HepG2 (cell line): ENCODE data around the gene MAP3K1. TPM values are rescaled to one million over a fixed set of nuclear protein-coding genes. Genes with fewer than 3 reads are reported as not detected.

Experiments used
- ARNT ChIP-seq: fragments of 450-650 bp; IDR thresholded peaks from 2 replicates; pipeline ENCODE4 v1.6.1; 2017
- ATF2 ChIP-seq: sonication (generic); formaldehyde crosslinking; IDR thresholded peaks from 2 replicates; pipeline ENCODE4 v1.4.0; 2020; ENCODE audit warnings: missing genetic modification reagents
- ATF7-NPFF ChIP-seq: sonication (generic); formaldehyde crosslinking; IDR thresholded peaks from 2 replicates; pipeline ENCODE4 v1.8.1; 2023; ENCODE audit warnings: mild to moderate bottlenecking, low read depth, missing genetic modification reagents, moderate library complexity
- CENPX ChIP-seq: sonication (generic); formaldehyde crosslinking; IDR thresholded peaks from 2 replicates; pipeline ENCODE4 v1.9.0; 2021; ENCODE audit warnings: mild to moderate bottlenecking, missing genetic modification reagents, moderate library complexity
- CHCHD3 ChIP-seq: sonication (generic); formaldehyde crosslinking; IDR thresholded peaks from 2 replicates; pipeline ENCODE4 v1.8.0; 2022; ENCODE audit warnings: mild to moderate bottlenecking, missing genetic modification reagents, moderate library complexity
- KLF12 ChIP-seq: sonication (generic); formaldehyde crosslinking; IDR thresholded peaks from 2 replicates; pipeline ENCODE4 v1.4.0; 2020; ENCODE audit warnings: missing genetic modification reagents, borderline replicate concordance
- LRRFIP1 ChIP-seq: sonication (generic); formaldehyde crosslinking; conservative IDR thresholded peaks from 2 replicates; pipeline ENCODE4 v1.4.0; 2020; ENCODE audit warnings: missing genetic modification reagents
- PAF1 ChIP-seq: IDR thresholded peaks from 2 replicates; pipeline ENCODE4 v1.6.1; 2016; ENCODE audit warnings: missing genetic modification reagents, missing compliant biosample characterization
- PCBP2 ChIP-seq: fragments of 200-400 bp; formaldehyde crosslinking; optimal IDR thresholded peaks from 2 replicates; pipeline ENCODE3; 2018; ENCODE audit warnings: low read length, low read depth; ENCODE audit not compliant: poor library complexity, severe bottlenecking
- TCF7L2 ChIP-seq: IDR thresholded peaks from 2 replicates; pipeline ENCODE4 v1.6.1; 2011; ENCODE audit warnings: mild to moderate bottlenecking, low read depth, low read length, moderate library complexity
- TOE1 ChIP-seq: sonication (generic); formaldehyde crosslinking; IDR thresholded peaks from 2 replicates; pipeline ENCODE4 v1.4.0; 2020; ENCODE audit warnings: mild to moderate bottlenecking, missing genetic modification reagents
- ZNF318 ChIP-seq: sonication (generic); formaldehyde crosslinking; IDR thresholded peaks from 2 replicates; pipeline ENCODE4 v1.4.0; 2020; ENCODE audit warnings: mild to moderate bottlenecking, missing genetic modification reagents
- ZNF329 ChIP-seq: sonication (generic); formaldehyde crosslinking; IDR thresholded peaks from 2 replicates; pipeline ENCODE4 v1.9.0; 2021; ENCODE audit warnings: low read depth, mild to moderate bottlenecking, missing genetic modification reagents
- polyA plus RNA-seq, 8 experiments: library from polyadenylated mRNA; depleted of rRNA in 3 of 8; stranded (reverse) in 7 of 8; unstranded in 1 of 8; fragments of >200 nt; fragmentation: Illumina TruSeq in 4 of 8; extraction: Trizol in 4 of 8; gene quantifications; 2 replicates each; pipeline versions ENCODE4 v1.2.1 to v1.2.3, GENCODE V29; 2011 to 2016; ENCODE audit warnings: low read depth in 4 of 8, missing spikeins in 1 of 8, mixed read lengths in 1 of 8; ENCODE audit not compliant: insufficient read depth in 1 of 8
- total RNA-seq, 5 experiments: library from RNA; depleted of rRNA; stranded (reverse); fragments of >200 nt; fragmentation: Illumina TruSeq; extraction: Trizol; gene quantifications; 2 replicates each; pipeline ENCODE4 v1.2.3, GENCODE V29; 2016; ENCODE audit warnings: low read depth in 1 of 5

The MAP3K1 gene
- total and polyA plus RNA-seq, 2 of the 13 experiments (the other 11 are each of a cell fraction or from before 2014, with no cell fraction given): 16.4 to 30.3 TPM

DNA sequence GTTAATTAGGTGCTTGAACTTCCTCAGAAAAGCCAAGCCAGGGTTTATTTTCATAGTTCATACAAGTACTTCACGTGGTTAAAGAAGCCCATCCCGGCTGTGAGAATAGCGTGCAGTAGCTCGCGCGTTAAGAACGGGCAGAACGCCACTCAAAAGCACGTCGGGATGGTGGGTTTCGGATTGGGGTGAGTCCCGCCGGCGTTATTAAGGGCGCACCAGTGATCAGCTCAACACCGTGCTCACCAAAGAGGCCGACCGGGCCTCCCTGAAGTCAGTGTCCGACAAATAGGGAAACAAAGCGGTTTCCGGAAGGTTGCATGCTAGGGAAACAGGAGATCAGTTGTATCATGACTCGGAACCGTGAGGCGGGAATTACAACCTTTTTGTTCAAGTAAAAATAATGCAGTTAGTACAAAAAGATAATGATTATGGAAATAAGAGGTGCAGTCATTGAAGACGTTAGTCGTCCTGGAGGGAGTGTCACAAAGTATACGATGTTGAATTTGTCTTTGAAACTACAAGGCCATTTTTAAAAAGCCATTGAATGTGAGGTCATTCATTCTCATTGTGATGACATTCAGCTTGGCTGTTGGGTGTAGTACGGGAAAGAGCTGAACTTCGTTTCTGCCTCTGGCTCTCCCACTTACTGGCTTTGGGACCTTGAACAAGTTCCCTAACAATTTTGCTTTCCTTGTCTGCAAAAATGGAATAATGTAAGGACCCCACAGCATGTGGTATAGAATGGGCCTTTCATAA, 95.0 kb downstream of the MAP3K1 start (continued):
- TF ChIP-seq ATF2 (CRISPR knock-in tag): no peak
- no peak for TF ChIP-seq PCBP2
- TF ChIP-seq ARNT: no peak
- no peak for TF ChIP-seq KLF12
- no peak for TF ChIP-seq ZNF329 (CRISPR knock-in tag)
- TF ChIP-seq ZNF318 (CRISPR knock-in tag): no peak
- no peak for TF ChIP-seq LRRFIP1 (CRISPR knock-in tag)
- no peak for TF ChIP-seq TCF7L2
- no peak for TF ChIP-seq ATF7-NPFF
- no peak for TF ChIP-seq TOE1 (CRISPR knock-in tag)
- TF ChIP-seq PAF1 (CRISPR knock-in tag): no peak
- no peak for TF ChIP-seq CENPX
- no peak for TF ChIP-seq CHCHD3 (CRISPR knock-in tag)
